Activated naive CD4-positive, alpha-beta T cell treated with anti-CD3 and anti-CD28 coated beads, Interleukin-2, amount 50 U/mL, for 24 hours (primary cell): ENCODE measurements around the gene LRP11.
"Not testable (repeated sequence)": the region's sequence is repeated elsewhere in the genome, so short reads cannot be mapped to it uniquely, and the experiment has no call there.

Experiments used
- H3K27ac Mint-ChIP-seq: one replicate; pipeline ENCODE4 v1.8.0; 2021; ENCODE audit warnings: mild to moderate bottlenecking, mixed read lengths
- H3K27me3 Mint-ChIP-seq: one replicate; pipeline ENCODE4 v1.8.0; 2021; ENCODE audit warnings: mixed read lengths
- H3K36me3 Mint-ChIP-seq: one replicate; pipeline ENCODE4 v1.8.0; 2021; ENCODE audit warnings: mixed read lengths
- H3K4me1 Mint-ChIP-seq: one replicate; pipeline ENCODE4 v1.8.0; 2021; ENCODE audit warnings: mixed read lengths
- H3K4me3 Mint-ChIP-seq: one replicate; pipeline ENCODE4 v1.8.0; 2021; ENCODE audit warnings: mild to moderate bottlenecking, mixed read lengths
- H3K9me3 Mint-ChIP-seq: one replicate; pipeline ENCODE4 v1.8.0; 2021; ENCODE audit warnings: mixed read lengths

The LRP11 gene

DNA sequence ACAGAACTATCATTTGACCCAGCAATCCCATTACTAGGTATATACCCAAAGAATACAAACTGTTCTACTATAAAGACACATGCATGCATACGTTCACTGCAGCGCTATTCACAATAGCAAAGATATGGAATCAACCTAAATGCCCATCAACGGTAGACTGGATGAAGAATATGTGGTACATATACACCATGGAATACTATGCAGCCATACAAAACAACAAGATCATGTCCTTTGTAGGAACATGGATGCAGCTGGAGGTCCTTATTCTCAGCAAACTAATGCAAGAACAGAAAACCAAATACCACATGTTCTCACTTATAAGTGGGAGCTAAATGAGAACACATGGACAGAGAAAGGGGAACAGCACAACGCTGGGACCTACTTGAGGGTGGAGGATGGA, 15.8 kb downstream of the LRP11 start:
- H3K27ac Mint-ChIP-seq, H3K36me3 Mint-ChIP-seq, H3K9me3 Mint-ChIP-seq, H3K4me3 Mint-ChIP-seq, H3K27me3 Mint-ChIP-seq, H3K4me1 Mint-ChIP-seq: not testable (repeated sequence)

DNA sequence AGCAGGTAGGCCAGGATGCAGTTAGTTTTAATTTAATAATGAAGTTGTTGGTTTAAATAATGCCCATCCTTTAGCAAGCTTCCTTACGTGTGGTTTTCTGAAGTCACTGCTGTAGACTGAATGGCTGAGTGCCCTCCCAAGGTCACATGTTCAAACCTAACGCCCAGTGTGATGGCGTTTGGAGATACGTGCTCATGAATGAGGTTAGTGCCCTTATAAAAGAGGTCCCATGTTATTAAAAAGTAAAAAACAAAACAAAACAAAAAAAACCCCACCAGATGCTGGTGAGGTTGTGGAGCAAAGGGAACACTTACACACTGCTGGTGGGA, 16.3 kb downstream of the LRP11 start:
- no peaks in the 10 kb centered on the region for H3K9me3 Mint-ChIP-seq
- no peaks in the 10 kb centered on the region for H3K27me3 Mint-ChIP-seq
- no peaks in the 10 kb centered on the region for H3K36me3 Mint-ChIP-seq
- H3K27ac Mint-ChIP-seq, result no peak overlapping the region
- H3K4me3 Mint-ChIP-seq, result no peak overlapping the region
- H3K4me1 Mint-ChIP-seq, result peaks cover 7% of the 10 kb centered on the region

DNA sequence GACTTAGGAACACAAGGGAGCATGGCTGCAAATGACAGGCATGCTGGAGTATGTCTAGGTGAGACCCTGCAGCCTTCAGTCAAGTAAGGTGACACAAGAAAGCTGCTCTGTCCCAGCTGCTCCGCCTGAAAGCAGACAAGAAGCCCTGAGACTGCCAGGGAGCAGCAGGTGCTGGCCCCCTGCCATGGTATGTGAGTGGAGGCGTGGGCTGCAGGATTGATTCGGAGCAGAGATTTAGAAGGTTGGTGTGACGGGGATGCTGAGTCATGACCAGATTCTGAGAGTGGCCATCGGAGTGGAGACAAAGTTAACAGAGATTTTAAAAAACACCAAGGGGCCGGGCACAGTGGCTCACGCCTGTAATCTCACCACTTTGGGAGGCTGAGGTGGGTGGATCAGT, 17.8 kb downstream of the LRP11 start:
- no peaks in the 10 kb centered on the region for H3K27me3 Mint-ChIP-seq
- H3K4me3 Mint-ChIP-seq, result no peak overlapping the region
- H3K27ac Mint-ChIP-seq, result no peak overlapping the region
- no peaks in the 10 kb centered on the region for H3K9me3 Mint-ChIP-seq
- H3K36me3 Mint-ChIP-seq, result no peaks in the 10 kb centered on the region
- no peaks in the 10 kb centered on the region for H3K4me1 Mint-ChIP-seq

DNA sequence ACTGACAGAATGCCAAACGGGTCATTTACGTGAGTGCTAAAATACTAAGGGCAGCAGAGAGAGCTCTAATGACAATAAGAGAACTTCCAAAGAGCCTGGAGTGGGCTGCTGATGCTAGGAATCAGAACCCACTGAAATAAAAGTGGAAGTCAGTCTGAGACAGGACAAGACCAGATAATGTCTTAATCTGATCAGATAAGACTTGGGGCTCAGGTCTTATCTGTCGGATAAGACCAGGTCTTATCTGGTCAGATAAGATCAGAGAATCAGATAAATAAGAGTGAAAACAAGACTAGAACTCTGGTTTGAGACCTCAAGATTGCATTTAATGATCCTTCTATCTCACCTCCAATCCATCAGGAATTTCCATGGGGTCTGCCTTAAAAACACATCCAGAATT, 18.6 kb downstream of the LRP11 start:
- Mint-ChIP-seq H3K4me1 (no peaks in the 10 kb centered on the region), H3K27me3 (no peaks in the 10 kb centered on the region), H3K27ac (no peak overlapping the region), H3K9me3 (no peaks in the 10 kb centered on the region), H3K36me3 (no peaks in the 10 kb centered on the region), H3K4me3 (no peak overlapping the region)

DNA sequence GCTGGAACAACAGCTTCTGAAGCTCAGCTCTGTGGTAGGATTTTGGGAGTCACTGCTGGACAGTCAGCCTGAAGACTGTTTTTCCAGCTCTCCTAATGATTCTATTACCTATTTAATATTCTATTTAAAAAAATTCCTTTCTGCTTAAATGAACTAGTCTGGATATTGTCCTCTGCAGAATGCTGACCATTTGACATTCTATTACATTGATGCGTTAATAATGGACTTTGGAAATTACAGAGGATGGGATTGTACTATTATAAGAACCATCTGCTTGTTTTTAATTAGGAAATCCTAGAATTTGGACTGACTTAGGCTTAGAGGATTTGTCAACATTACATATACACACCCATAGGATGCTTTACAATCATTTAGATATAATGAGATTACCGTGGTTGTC, 19.7 kb downstream of the LRP11 start:
- no peaks in the 10 kb centered on the region for H3K27me3 Mint-ChIP-seq

DNA sequence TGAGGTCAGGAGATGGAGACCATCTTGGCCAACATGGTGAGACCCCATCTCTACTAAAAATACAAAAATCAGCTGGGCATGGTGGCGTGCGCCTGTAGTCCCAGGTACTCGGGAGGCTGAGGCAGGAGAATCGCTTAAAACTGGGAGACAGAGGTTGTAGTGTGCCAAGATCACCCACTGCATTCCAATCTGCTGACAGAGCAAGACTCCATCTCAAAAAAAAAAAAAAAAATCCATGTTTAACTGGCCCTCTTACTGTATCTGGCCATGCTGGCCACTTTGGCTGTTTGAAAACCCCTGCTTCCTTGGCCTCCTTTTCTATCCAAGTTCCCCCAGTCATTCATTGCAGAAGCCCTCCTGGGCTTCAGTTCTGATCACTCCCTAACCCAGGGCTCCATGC, 20.1 kb downstream of the LRP11 start:
- H3K27ac Mint-ChIP-seq, H3K27me3 Mint-ChIP-seq, H3K4me3 Mint-ChIP-seq, H3K9me3 Mint-ChIP-seq, H3K36me3 Mint-ChIP-seq, H3K4me1 Mint-ChIP-seq: not testable (repeated sequence)

More for the DNA sequence above, 19.7 kb downstream of the LRP11 start:
- Mint-ChIP-seq H3K27ac (no peak overlapping the region), H3K4me1 (no peaks in the 10 kb centered on the region), H3K9me3 (no peaks in the 10 kb centered on the region), H3K36me3 (no peaks in the 10 kb centered on the region), H3K4me3 (no peak overlapping the region)

DNA sequence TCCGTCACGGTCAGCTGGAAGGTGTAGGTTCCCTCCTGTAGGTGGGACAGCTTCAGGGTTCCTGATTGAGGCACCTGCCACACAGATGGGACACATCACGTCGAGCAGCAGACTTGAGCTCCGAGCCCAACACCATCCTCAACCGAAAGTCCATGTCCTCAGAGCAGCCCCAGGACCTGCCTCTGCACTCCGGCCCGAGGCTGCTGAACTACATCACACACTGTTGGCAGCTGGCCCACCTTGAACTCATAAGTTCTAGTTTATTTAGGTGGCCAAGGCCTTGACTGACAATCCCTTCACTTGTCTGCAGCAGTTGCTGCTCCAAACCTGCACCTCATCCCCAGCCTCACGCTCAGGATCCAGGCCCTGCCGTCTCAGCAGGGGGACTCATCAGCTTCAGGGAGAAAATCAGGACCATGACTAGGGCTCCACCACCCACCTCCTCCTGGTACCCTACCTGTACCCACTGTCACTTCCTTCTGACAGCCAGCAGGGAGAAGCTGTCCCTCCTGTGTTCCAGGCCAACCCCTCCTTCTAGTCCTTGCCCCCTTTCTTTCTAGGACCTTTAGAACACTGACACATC, 21.0 kb downstream of the LRP11 start:
- no peaks in the 10 kb centered on the region for H3K27me3 Mint-ChIP-seq
- no peaks in the 10 kb centered on the region for H3K4me1 Mint-ChIP-seq

DNA sequence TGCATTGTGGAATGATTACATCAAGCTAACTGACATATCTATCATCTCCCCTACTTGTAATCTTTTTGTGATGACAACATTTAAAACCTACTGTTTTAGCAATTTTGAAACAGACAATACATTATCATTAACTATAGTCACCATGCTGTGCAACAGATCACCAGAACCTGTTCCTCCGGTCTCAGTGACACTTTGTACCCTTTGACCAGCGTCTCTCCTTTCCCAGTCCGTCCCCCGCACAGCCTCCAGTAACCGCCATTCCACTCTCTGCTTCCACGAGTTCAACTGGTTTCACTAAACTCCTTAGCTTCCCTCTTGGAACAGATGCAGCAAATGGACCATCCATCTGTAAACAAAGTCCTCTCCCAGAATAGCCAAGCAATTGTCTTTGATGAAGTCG, 21.8 kb downstream of the LRP11 start:
- H3K9me3 Mint-ChIP-seq, result no peaks in the 10 kb centered on the region
- H3K4me1 Mint-ChIP-seq, result no peaks in the 10 kb centered on the region
- H3K4me3 Mint-ChIP-seq, result no peak overlapping the region
- H3K27me3 Mint-ChIP-seq, result no peaks in the 10 kb centered on the region
- no peaks in the 10 kb centered on the region for H3K36me3 Mint-ChIP-seq
- H3K27ac Mint-ChIP-seq, result no peak overlapping the region

More for the DNA sequence above, 21.0 kb downstream of the LRP11 start:
- H3K36me3 Mint-ChIP-seq, result no peaks in the 10 kb centered on the region
- no peak overlapping the region for H3K4me3 Mint-ChIP-seq
- H3K27ac Mint-ChIP-seq, result no peak overlapping the region
- no peaks in the 10 kb centered on the region for H3K9me3 Mint-ChIP-seq

- Mint-ChIP-seq H3K27me3 (no peaks in the 10 kb centered on the region), H3K4me3 (no peak overlapping the region), H3K27ac (no peak overlapping the region), H3K36me3 (no peaks in the 10 kb centered on the region), H3K9me3 (no peaks in the 10 kb centered on the region), H3K4me1 (no peaks in the 10 kb centered on the region)
Measured at GRCh38 chr6:149840345-149841075, 23.6 kb downstream of the LRP11 start.

- Mint-ChIP-seq H3K4me3 (no peak overlapping the region), H3K9me3 (no peaks in the 10 kb centered on the region), H3K27ac (no peak overlapping the region), H3K36me3 (no peaks in the 10 kb centered on the region), H3K4me1 (peaks cover 4% of the 10 kb centered on the region), H3K27me3 (no peaks in the 10 kb centered on the region)
Measured at GRCh38 chr6:149834513-149835481, 29.4 kb downstream of the LRP11 start.

DNA sequence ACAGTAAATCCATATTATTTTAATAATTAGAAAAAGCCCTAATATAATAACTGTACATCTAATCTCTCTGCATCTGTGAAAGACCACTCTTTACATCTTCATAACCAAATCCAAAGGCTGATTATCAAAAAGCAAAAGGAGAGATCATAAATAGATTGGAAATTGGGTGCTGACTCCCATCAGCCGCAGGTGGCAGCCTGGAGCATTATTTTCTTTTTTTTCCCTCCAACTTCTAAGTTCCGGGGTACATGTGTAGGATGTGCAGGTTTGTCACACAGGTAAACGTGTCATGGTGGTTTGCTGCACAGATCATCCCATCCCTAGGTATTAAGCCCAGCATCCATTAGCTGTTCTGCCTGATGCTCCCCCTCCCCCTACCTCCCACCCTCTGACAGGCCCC, 30.5 kb downstream of the LRP11 start:
- no peaks in the 10 kb centered on the region for H3K9me3 Mint-ChIP-seq
- H3K4me3 Mint-ChIP-seq, result no peak overlapping the region
- H3K4me1 Mint-ChIP-seq, result peaks cover 4% of the 10 kb centered on the region
- H3K27me3 Mint-ChIP-seq, result no peaks in the 10 kb centered on the region
- no peak overlapping the region for H3K27ac Mint-ChIP-seq
- H3K36me3 Mint-ChIP-seq, result no peaks in the 10 kb centered on the region

GRCh38 chr6:149831308-149831820, 32.8 kb downstream of the LRP11 start:
- no peaks in the 10 kb centered on the region for H3K9me3 Mint-ChIP-seq
- H3K4me1 Mint-ChIP-seq, result peaks cover 4% of the 10 kb centered on the region
- no peak overlapping the region for H3K4me3 Mint-ChIP-seq
- H3K27me3 Mint-ChIP-seq, result no peaks in the 10 kb centered on the region
- no peaks in the 10 kb centered on the region for H3K36me3 Mint-ChIP-seq
- no peak overlapping the region for H3K27ac Mint-ChIP-seq

DNA sequence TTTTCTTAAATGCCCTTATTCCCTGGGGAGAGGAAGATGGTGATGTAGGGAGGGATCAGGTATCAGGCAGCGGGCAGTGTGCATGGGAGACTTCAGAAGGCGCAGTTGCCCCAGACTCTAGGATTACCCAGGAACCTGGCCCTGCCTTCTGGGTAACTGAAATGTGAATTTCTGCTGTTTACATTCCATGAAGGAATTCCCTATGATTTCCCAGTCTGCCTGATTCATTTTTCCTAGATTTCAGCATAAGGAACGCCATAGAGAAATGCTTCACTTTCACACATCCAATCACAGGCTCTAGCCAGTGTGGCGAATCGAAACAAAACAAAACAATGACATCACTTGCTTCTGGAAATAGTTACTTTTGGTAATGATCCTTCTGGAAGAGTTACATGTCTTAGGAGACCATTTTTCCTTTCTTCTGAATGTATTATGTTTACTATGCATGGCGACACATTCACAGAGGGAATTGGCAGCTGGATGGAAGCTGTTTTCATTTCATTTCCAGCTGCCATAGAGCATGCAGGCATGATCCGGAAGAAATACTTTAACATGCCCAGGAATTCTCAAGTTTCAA, 33.3 kb downstream of the LRP11 start:
- Mint-ChIP-seq H3K9me3 (no peaks in the 10 kb centered on the region), H3K27ac (no peak overlapping the region), H3K4me3 (no peak overlapping the region), H3K36me3 (no peaks in the 10 kb centered on the region), H3K4me1 (peaks cover 4% of the 10 kb centered on the region), H3K27me3 (no peaks in the 10 kb centered on the region)

- Mint-ChIP-seq H3K4me3 (no peak overlapping the region), H3K27me3 (no peaks in the 10 kb centered on the region), H3K4me1 (no peaks in the 10 kb centered on the region), H3K27ac (no peak overlapping the region), H3K36me3 (no peaks in the 10 kb centered on the region), H3K9me3 (no peaks in the 10 kb centered on the region)
Measured at GRCh38 chr6:149825292-149825691, 38.9 kb downstream of the LRP11 start.

- Mint-ChIP-seq H3K4me3 (no peak overlapping the region), H3K4me1 (no peaks in the 10 kb centered on the region), H3K27me3 (no peaks in the 10 kb centered on the region), H3K9me3 (no peaks in the 10 kb centered on the region), H3K27ac (no peak overlapping the region), H3K36me3 (no peaks in the 10 kb centered on the region)
Measured at GRCh38 chr6:149823013-149823412, 41.1 kb downstream of the LRP11 start.

DNA sequence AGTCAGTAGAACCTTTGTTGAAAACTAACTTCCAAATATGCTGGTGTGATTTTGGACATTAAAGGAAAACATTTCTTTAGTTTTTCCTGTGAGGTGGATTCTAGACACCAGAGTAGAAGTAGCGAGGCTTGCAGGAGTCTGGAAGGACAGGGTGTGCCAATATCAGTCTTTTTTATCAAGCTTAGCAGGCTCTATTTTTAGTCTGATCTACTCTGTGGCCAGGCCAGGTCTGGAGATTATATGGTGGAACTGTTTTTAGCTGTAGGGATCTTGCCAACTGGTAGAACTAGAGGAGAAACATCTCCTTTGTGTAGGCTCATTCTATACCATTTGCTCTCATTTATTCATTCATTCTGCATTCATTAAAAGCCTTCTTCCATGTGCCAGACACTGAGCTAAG, 42.7 kb downstream of the LRP11 start:
- Mint-ChIP-seq H3K27me3 (no peaks in the 10 kb centered on the region), H3K9me3 (no peaks in the 10 kb centered on the region), H3K27ac (no peak overlapping the region), H3K36me3 (no peaks in the 10 kb centered on the region), H3K4me3 (no peak overlapping the region), H3K4me1 (no peaks in the 10 kb centered on the region)
